Stomach (tissue), 9 donors: ENCODE measurements around the gene CPT1B. TPM values are rescaled to one million over a fixed set of nuclear protein-coding genes. Genes with fewer than 3 reads are reported as not detected.

Experiments
- DNase-seq, 2 donors: peaks; one replicate each; pipeline versions ENCODE4 v3.0.0 to v3.0.0-alpha.2; 2013 to 2019
- H3K27ac ChIP-seq, 5 donors: fragments of 200-600 bp in 4 of 5; sonication (generic) in 4 of 5; one replicate each; pipeline ENCODE4 v1.5.1; 2013 to 2019; ENCODE audit warnings: mild to moderate bottlenecking in 1 of 5, moderate library complexity in 1 of 5
- H3K27me3 ChIP-seq, 3 donors: fragments of 200-600 bp; sonication (generic); one replicate each; pipeline ENCODE4 v1.5.1; 2017 to 2019; ENCODE audit warnings: mixed run types in 1 of 3
- H3K36me3 ChIP-seq, 4 donors: fragments of 200-600 bp; sonication (generic); 1 replicate in 3 of 4; 2 replicates in 1 of 4; pipeline ENCODE4 v1.5.1; 2016 to 2019
- H3K4me1 ChIP-seq, 4 donors: fragments of 200-600 bp; sonication (generic); one replicate each; pipeline ENCODE4 v1.5.1; 2016 to 2019
- H3K4me3 ChIP-seq, 4 donors: fragments of 200-600 bp; sonication (generic) in 3 of 4; one replicate each; pipeline ENCODE4 v1.5.1; 2016 to 2019; ENCODE audit warnings: mild to moderate bottlenecking in 1 of 4
- H3K9me3 ChIP-seq, 4 donors: fragments of 200-600 bp; sonication (generic); one replicate each; pipeline ENCODE4 v1.5.1; 2016 to 2019
- EP300 ChIP-seq: sonication (generic); formaldehyde crosslinking; IDR thresholded peaks from one replicate; pipeline ENCODE4 v1.6.1; 2017; ENCODE audit warnings: antibody characterized with exemption
- POLR2A ChIP-seq, 4 donors: fragments of 450-650 bp; IDR thresholded peaks; one replicate each; pipeline ENCODE4 v1.6.1; 2016; ENCODE audit warnings: antibody characterized with exemption in 4 of 4, control low read depth in 2 of 4, mild to moderate bottlenecking in 1 of 4, moderate library complexity in 1 of 4
- POLR2AphosphoS5 ChIP-seq, 3 donors: sonication (generic); formaldehyde crosslinking; IDR thresholded peaks; one replicate each; pipeline ENCODE4 v1.6.1; 2016; ENCODE audit warnings: antibody characterized with exemption in 3 of 3
- WGBS, 5 donors: extraction: QIAGEN DNeasy Blood & Tissue Kit in 3 of 5; methylation state at CpG; one replicate each; pipeline versions ENCODE4 v1.1.5 to v1.1.7; 2013 to 2018; 5-methylcytosine and 5-hydroxymethylcytosine counted together
- intact Hi-C: fragments of 100-400 bp; cut with DNase I; formaldehyde crosslinking; loops from one replicate; pipeline ENCODE4 v1.15.1; 2023; ENCODE audit warnings: low total_unique reads
- polyA plus RNA-seq, 3 donors: library from polyadenylated mRNA; stranded (reverse); fragments of 200-250 nt; gene quantifications; one replicate each; pipeline ENCODE4 v1.2.3, GENCODE V29; 2013
- total RNA-seq, 5 donors: library from RNA; depleted of rRNA; stranded (reverse); fragments of >200 nt; gene quantifications; one replicate each; pipeline versions ENCODE4 v1.1.0 to v1.2.3, GENCODE V29; 2014 to 2016
- TF ChIP-seq, protein P1 (sequence below), 7 experiments: fragments of 450-650 bp in 4 of 7; fragments of 200-600 bp in 3 of 7; sonication (generic) in 3 of 7; IDR thresholded peaks; one replicate each; pipeline ENCODE4 v1.5.1; 2016 to 2019; ENCODE audit warnings: antibody characterized with exemption in 7 of 7, control low read depth in 2 of 7, mild to moderate bottlenecking in 1 of 7
- donor health status: healthy with polysubstance abuse.
- donor health status: Bipolar disorder and iron deficiency.
- donor health status: healthy.

CPT1B gene
- total and polyA plus RNA-seq, 8 donors: 6.6 to 164 (median 21.0) TPM

- peaks cover 52 to 91% (median 84%) of the 10 kb centered on the region in 4 donors for H3K36me3 ChIP-seq
- intact Hi-C loops: no loop called here
Measured at GRCh38 chr22:50519151-50519550, 59.1 kb downstream of the CPT1B start.

More at GRCh38 chr22:50519151-50519550, 59.1 kb downstream of the CPT1B start:
- Histone ChIP-seq H3K4me1 (peaks cover 4 to 15% (median 12%) of the 10 kb centered on the region in 4 donors), H3K27me3 (no peaks in the 10 kb centered on the region), H3K27ac (no peak overlapping the region), H3K4me3 (no peak overlapping the region), H3K9me3 (no peaks in the 10 kb centered on the region)
- 95 to 100% (median 97%) methylated on average over 5 to 8 of the region's 8 CpGs for WGBS, 5 donors
- no peak for TF ChIP-seq POLR2AphosphoS5 (IDR thresholded peaks at IDR 0.05)
- TF ChIP-seq EP300: no peak
- no peak for TF ChIP-seq POLR2A (IDR thresholded peaks at IDR 0.05)
- TF ChIP-seq, protein P1, sequence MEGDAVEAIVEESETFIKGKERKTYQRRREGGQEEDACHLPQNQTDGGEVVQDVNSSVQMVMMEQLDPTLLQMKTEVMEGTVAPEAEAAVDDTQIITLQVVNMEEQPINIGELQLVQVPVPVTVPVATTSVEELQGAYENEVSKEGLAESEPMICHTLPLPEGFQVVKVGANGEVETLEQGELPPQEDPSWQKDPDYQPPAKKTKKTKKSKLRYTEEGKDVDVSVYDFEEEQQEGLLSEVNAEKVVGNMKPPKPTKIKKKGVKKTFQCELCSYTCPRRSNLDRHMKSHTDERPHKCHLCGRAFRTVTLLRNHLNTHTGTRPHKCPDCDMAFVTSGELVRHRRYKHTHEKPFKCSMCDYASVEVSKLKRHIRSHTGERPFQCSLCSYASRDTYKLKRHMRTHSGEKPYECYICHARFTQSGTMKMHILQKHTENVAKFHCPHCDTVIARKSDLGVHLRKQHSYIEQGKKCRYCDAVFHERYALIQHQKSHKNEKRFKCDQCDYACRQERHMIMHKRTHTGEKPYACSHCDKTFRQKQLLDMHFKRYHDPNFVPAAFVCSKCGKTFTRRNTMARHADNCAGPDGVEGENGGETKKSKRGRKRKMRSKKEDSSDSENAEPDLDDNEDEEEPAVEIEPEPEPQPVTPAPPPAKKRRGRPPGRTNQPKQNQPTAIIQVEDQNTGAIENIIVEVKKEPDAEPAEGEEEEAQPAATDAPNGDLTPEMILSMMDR (IDR thresholded peaks at IDR 0.05): no peak
- DNase-seq: no peak

Other genes starting within 250 kb of the CPT1B start
- gene PPP6R2, start 235.1 kb downstream of the CPT1B start, total RNA-seq: 100 to 1,000 TPM in 3 of 5 donors, 10 to 100 TPM in 2; 54.9 to 243 (median 151) TPM
- 10 to 100 TPM; 24.4 to 36.5 (median 28.7) TPM for gene PPP6R2, start 235.1 kb downstream of the CPT1B start, polyA plus RNA-seq
- 100 to 1,000 TPM in 1 of 5 donors, 10 to 100 TPM in 4; 34.9 to 122 (median 65.2) TPM for gene SBF1, start 103.4 kb downstream of the CPT1B start, total RNA-seq
- 10 to 100 TPM in 2 of 3 donors, 1 to 10 TPM in 1; 9.6 to 42.3 (median 25.0) TPM for gene SBF1, start 103.4 kb downstream of the CPT1B start, polyA plus RNA-seq
- 1 to 10 TPM in 1 of 5 donors, under 1 TPM in 1, not detected in 3; 0.37 to 1.3 TPM for gene ADM2, start 96.9 kb downstream of the CPT1B start, total RNA-seq
- gene ADM2, start 96.9 kb downstream of the CPT1B start, polyA plus RNA-seq: 1 to 10 TPM; 1.5 to 3.7 (median 1.6) TPM
- gene MIOX, start 91.6 kb downstream of the CPT1B start, total RNA-seq: not detected
- gene MIOX, start 91.6 kb downstream of the CPT1B start, polyA plus RNA-seq: under 1 TPM in 1 of 3 donors, not detected in 2; 0.40 TPM
- gene LMF2, start 70.7 kb downstream of the CPT1B start, total RNA-seq: 100 to 1,000 TPM in 1 of 5 donors, 10 to 100 TPM in 4; 11.9 to 212 (median 58.5) TPM
- 10 to 100 TPM; 13.1 to 73.4 (median 25.6) TPM for gene LMF2, start 70.7 kb downstream of the CPT1B start, polyA plus RNA-seq
- 10 to 100 TPM; 12.9 to 34.8 (median 23.2) TPM for gene NCAPH2, start 70.2 kb downstream of the CPT1B start, total RNA-seq
- 10 to 100 TPM; 34.5 to 47.9 (median 38.4) TPM for gene NCAPH2, start 70.2 kb downstream of the CPT1B start, polyA plus RNA-seq
- not detected for gene SCO2, start 52.8 kb downstream of the CPT1B start, total RNA-seq
- 1 to 10 TPM in 2 of 3 donors, under 1 TPM in 1; 0.92 to 7.5 (median 1.9) TPM for gene SCO2, start 52.8 kb downstream of the CPT1B start, polyA plus RNA-seq
- gene TYMP, start 48.4 kb downstream of the CPT1B start, total RNA-seq: 100 to 1,000 TPM in 2 of 5 donors, 10 to 100 TPM in 3; 14.3 to 146 (median 78.8) TPM
- gene TYMP, start 48.4 kb downstream of the CPT1B start, polyA plus RNA-seq: 100 to 1,000 TPM in 1 of 3 donors, 10 to 100 TPM in 2; 46.3 to 162 (median 61.6) TPM
- not detected for gene KLHDC7B, start 32.5 kb downstream of the CPT1B start, total RNA-seq
- gene KLHDC7B, start 32.5 kb downstream of the CPT1B start, polyA plus RNA-seq: under 1 TPM in 2 of 3 donors, not detected in 1; 0.25 to 0.46 TPM
- gene SYCE3, start 15.5 kb downstream of the CPT1B start, total RNA-seq: not detected
- 1 to 10 TPM in 1 of 3 donors, under 1 TPM in 1, not detected in 1; 0.80 to 1.9 TPM for gene SYCE3, start 15.5 kb downstream of the CPT1B start, polyA plus RNA-seq
- gene CHKB, start 4.4 kb upstream of the CPT1B start, total RNA-seq: 100 to 1,000 TPM in 2 of 5 donors, 10 to 100 TPM in 3; 31.9 to 283 (median 81.2) TPM
- gene CHKB, start 4.4 kb upstream of the CPT1B start, polyA plus RNA-seq: 100 to 1,000 TPM; 107 to 152 (median 129) TPM
- gene MAPK8IP2, start 22.4 kb upstream of the CPT1B start, total RNA-seq: 1 to 10 TPM in 2 of 5 donors, under 1 TPM in 3; 0.43 to 5.8 (median 0.89) TPM
- gene MAPK8IP2, start 22.4 kb upstream of the CPT1B start, polyA plus RNA-seq: 1 to 10 TPM in 1 of 3 donors, under 1 TPM in 2; 0.61 to 1.6 (median 0.81) TPM
- 10 to 100 TPM in 4 of 5 donors, 1 to 10 TPM in 1; 7.7 to 88.1 (median 46.8) TPM for gene ARSA, start 49.7 kb upstream of the CPT1B start, total RNA-seq
- 10 to 100 TPM; 27.0 to 45.7 (median 41.2) TPM for gene ARSA, start 49.7 kb upstream of the CPT1B start, polyA plus RNA-seq
- gene SHANK3, start 94.4 kb upstream of the CPT1B start, total RNA-seq: 10 to 100 TPM in 2 of 5 donors, 1 to 10 TPM in 3; 2.5 to 31.2 (median 7.6) TPM
- 1 to 10 TPM; 3.2 to 5.4 (median 3.4) TPM for gene SHANK3, start 94.4 kb upstream of the CPT1B start, polyA plus RNA-seq
- under 1 TPM in 1 of 5 donors, not detected in 4; 0.37 TPM for gene ACR, start 159.8 kb upstream of the CPT1B start, total RNA-seq
- under 1 TPM in 2 of 3 donors, not detected in 1; 0.19 to 0.23 TPM for gene ACR, start 159.8 kb upstream of the CPT1B start, polyA plus RNA-seq
- gene RABL2B, start 205.2 kb upstream of the CPT1B start, total RNA-seq: 10 to 100 TPM in 3 of 5 donors, 1 to 10 TPM in 2; 6.6 to 18.1 (median 11.3) TPM
- gene RABL2B, start 205.2 kb upstream of the CPT1B start, polyA plus RNA-seq: 10 to 100 TPM; 13.1 to 15.6 (median 13.5) TPM